ENCODE results near the gene DNAI1.

DNAI1 gene

DNA sequence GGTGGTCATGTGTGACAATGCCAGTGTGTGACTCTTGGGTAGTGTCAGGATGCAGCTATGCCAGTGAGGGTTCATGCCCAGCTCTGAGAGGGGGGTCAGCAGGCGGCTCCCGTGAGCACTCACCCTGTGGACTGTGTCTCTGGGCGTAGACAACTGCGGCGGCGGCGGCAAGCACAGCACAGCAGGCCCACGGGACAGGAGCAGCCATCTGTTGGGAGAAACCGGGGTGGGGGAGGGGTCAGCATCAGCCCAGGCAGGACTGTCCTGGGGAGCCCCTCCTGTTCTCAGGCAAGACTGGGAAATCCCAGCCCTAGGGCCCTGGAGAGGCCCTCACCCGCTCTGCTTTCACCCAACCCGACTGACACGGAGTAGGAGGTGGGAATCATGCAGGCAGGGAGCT, 110.2 kb downstream of the DNAI1 start:
- TF ChIP-seq JUND (IDR thresholded peaks at IDR 0.05; ENCODE audit: low read depth): no peak
- DNase-seq (ENCODE audit: low read depth in 1 of 2, low spot score in 1 of 2): no peak
- in situ Hi-C loops (cut with HindIII; ENCODE audit: low pct_unique_long_range_greater_than_20kb, low sequenced_read_pairs): no loop called here

DNA sequence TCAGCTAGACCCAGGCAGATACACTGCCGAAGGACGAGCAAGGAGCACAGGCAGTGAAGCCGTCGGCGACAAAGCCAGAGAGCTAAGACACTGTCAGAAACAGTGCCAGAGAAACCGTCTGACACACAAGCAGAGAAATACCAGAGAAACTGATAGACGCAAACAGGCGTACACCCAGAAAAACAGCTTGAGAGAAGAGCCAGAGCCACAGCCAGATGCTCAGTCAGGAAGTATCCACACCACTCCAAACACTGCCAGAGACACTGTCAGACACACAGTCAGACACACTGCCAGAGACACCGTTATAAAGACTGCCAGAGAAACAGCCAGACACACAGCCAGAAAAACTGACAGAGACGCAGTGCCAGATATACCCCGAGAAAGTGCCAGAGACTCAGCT, 111.8 kb downstream of the DNAI1 start:
- TF ChIP-seq JUND (IDR thresholded peaks at IDR 0.05; ENCODE audit: low read depth): no peak
- in situ Hi-C loops (cut with HindIII; ENCODE audit: low pct_unique_long_range_greater_than_20kb, low sequenced_read_pairs): no loop called here
- DNase-seq (ENCODE audit: low read depth in 1 of 2, low spot score in 1 of 2): no peak

Measured in T47D (cell line).